IPS-18a (cell line): ENCODE data around the gene RAP1GAP2.

Experiments used
- H3K27ac ChIP-seq: one replicate; pipeline ENCODE4 v1.5.1; 2013; ENCODE audit warnings: low read length
- H3K27me3 ChIP-seq: one replicate; pipeline ENCODE4 v1.6.1; 2013; ENCODE audit warnings: mild to moderate bottlenecking, low read length; ENCODE audit not compliant: control insufficient read depth, insufficient read depth
- H3K36me3 ChIP-seq: one replicate; pipeline ENCODE4 v1.6.1; 2013; ENCODE audit warnings: low read depth, low read length; ENCODE audit not compliant: control insufficient read depth
- H3K4me1 ChIP-seq: one replicate; pipeline ENCODE4 v1.6.1; 2013; ENCODE audit warnings: low read depth, low read length; ENCODE audit not compliant: control insufficient read depth
- H3K4me3 ChIP-seq: one replicate; pipeline ENCODE4 v1.5.1; 2013; ENCODE audit warnings: low read length
- H3K9ac ChIP-seq: one replicate; pipeline ENCODE4 v1.6.1; 2013; ENCODE audit warnings: mild to moderate bottlenecking, low read length, moderate library complexity
- H3K9me3 ChIP-seq: one replicate; pipeline ENCODE4 v1.6.1; 2013; ENCODE audit warnings: low read depth, low read length; ENCODE audit not compliant: control insufficient read depth

RAP1GAP2 gene

GRCh38 chr17:2965621-2966595 is 169.7 kb downstream of the RAP1GAP2 start:
- Histone ChIP-seq H3K36me3 (peaks cover 8% of the 10 kb centered on the region), H3K9me3 (no peaks in the 10 kb centered on the region), H3K4me1 (no peaks in the 10 kb centered on the region), H3K9ac (no peak overlapping the region), H3K27ac (no peak overlapping the region), H3K27me3 (no peaks in the 10 kb centered on the region), H3K4me3 (no peak overlapping the region)

GRCh38 chr17:2967515-2967914 is 171.3 kb downstream of the RAP1GAP2 start:
- Histone ChIP-seq H3K36me3 (peaks cover 8% of the 10 kb centered on the region), H3K9me3 (no peaks in the 10 kb centered on the region), H3K27ac (no peak overlapping the region), H3K9ac (no peak overlapping the region), H3K4me3 (no peak overlapping the region), H3K27me3 (no peaks in the 10 kb centered on the region), H3K4me1 (no peaks in the 10 kb centered on the region)

- H3K27me3 ChIP-seq = no peaks in the 10 kb centered on the region
- H3K27ac ChIP-seq = no peak overlapping the region
- peaks cover 4% of the 10 kb centered on the region for H3K36me3 ChIP-seq
- H3K4me3 ChIP-seq = no peak overlapping the region
- H3K4me1 ChIP-seq = no peaks in the 10 kb centered on the region
- H3K9me3 ChIP-seq = no peaks in the 10 kb centered on the region
- no peak overlapping the region for H3K9ac ChIP-seq
Measured at GRCh38 chr17:2971851-2972250, 175.6 kb downstream of the RAP1GAP2 start.

- no peak overlapping the region for H3K27ac ChIP-seq
- no peaks in the 10 kb centered on the region for H3K27me3 ChIP-seq
- H3K9ac ChIP-seq = no peak overlapping the region
- H3K4me3 ChIP-seq = no peak overlapping the region
- H3K4me1 ChIP-seq = no peaks in the 10 kb centered on the region
- no peaks in the 10 kb centered on the region for H3K9me3 ChIP-seq
- peaks cover 4% of the 10 kb centered on the region for H3K36me3 ChIP-seq
Measured at GRCh38 chr17:2972749-2973148, 176.5 kb downstream of the RAP1GAP2 start.

- Histone ChIP-seq H3K4me3 (no peak overlapping the region), H3K9me3 (no peaks in the 10 kb centered on the region), H3K4me1 (no peaks in the 10 kb centered on the region), H3K9ac (no peak overlapping the region), H3K27ac (no peak overlapping the region), H3K27me3 (no peaks in the 10 kb centered on the region), H3K36me3 (no peaks in the 10 kb centered on the region)
Measured at GRCh38 chr17:2974347-2974746, 178.1 kb downstream of the RAP1GAP2 start.

- Histone ChIP-seq H3K36me3 (no peaks in the 10 kb centered on the region), H3K4me1 (no peaks in the 10 kb centered on the region), H3K9me3 (no peaks in the 10 kb centered on the region), H3K9ac (no peak overlapping the region), H3K27me3 (no peaks in the 10 kb centered on the region), H3K4me3 (no peak overlapping the region), H3K27ac (no peak overlapping the region)
Measured at GRCh38 chr17:2975469-2975958, 179.3 kb downstream of the RAP1GAP2 start.

- Histone ChIP-seq H3K27ac (no peak overlapping the region), H3K4me3 (no peak overlapping the region), H3K9ac (no peak overlapping the region), H3K9me3 (no peaks in the 10 kb centered on the region), H3K4me1 (no peaks in the 10 kb centered on the region), H3K27me3 (no peaks in the 10 kb centered on the region), H3K36me3 (peaks cover 4% of the 10 kb centered on the region)
Measured at GRCh38 chr17:2977157-2977556, 180.9 kb downstream of the RAP1GAP2 start.

GRCh38 chr17:2978116-2978515 is 181.9 kb downstream of the RAP1GAP2 start:
- Histone ChIP-seq H3K9ac (no peak overlapping the region), H3K36me3 (peaks cover 7% of the 10 kb centered on the region), H3K9me3 (no peaks in the 10 kb centered on the region), H3K27ac (no peak overlapping the region), H3K4me1 (no peaks in the 10 kb centered on the region), H3K4me3 (no peak overlapping the region), H3K27me3 (no peaks in the 10 kb centered on the region)

- peaks cover 7% of the 10 kb centered on the region for H3K36me3 ChIP-seq
- no peak overlapping the region for H3K27ac ChIP-seq
Measured at GRCh38 chr17:2978991-2979390, 182.8 kb downstream of the RAP1GAP2 start.

GRCh38 chr17:2980211-2980903 is 184.1 kb downstream of the RAP1GAP2 start:
- Histone ChIP-seq H3K36me3 (peaks cover 12% of the 10 kb centered on the region), H3K4me3 (no peak overlapping the region), H3K4me1 (no peaks in the 10 kb centered on the region), H3K27me3 (no peaks in the 10 kb centered on the region), H3K27ac (no peak overlapping the region), H3K9ac (no peak overlapping the region), H3K9me3 (no peaks in the 10 kb centered on the region)

More at GRCh38 chr17:2978991-2979390, 182.8 kb downstream of the RAP1GAP2 start:
- H3K27me3 ChIP-seq = no peaks in the 10 kb centered on the region
- H3K9me3 ChIP-seq = no peaks in the 10 kb centered on the region
- no peaks in the 10 kb centered on the region for H3K4me1 ChIP-seq
- H3K9ac ChIP-seq = no peak overlapping the region
- no peak overlapping the region for H3K4me3 ChIP-seq

- peaks cover 17% of the 10 kb centered on the region for H3K36me3 ChIP-seq
- no peak overlapping the region for H3K27ac ChIP-seq
- no peak overlapping the region for H3K4me3 ChIP-seq
- H3K27me3 ChIP-seq = no peaks in the 10 kb centered on the region
- no peaks in the 10 kb centered on the region for H3K4me1 ChIP-seq
- H3K9me3 ChIP-seq = no peaks in the 10 kb centered on the region
- H3K9ac ChIP-seq = no peak overlapping the region
Measured at GRCh38 chr17:2980904-2981246, 184.6 kb downstream of the RAP1GAP2 start.
